LoVo (cell line): ENCODE data around the gene ZNF385D.
"Not testable (repeated sequence)": the region's sequence is repeated elsewhere in the genome, so short reads cannot be mapped to it uniquely, and the experiment has no call there.

Experiments
- DNase-seq: peaks from one replicate; pipeline ENCODE4 v3.0.0-alpha.2; 2016; ENCODE audit warnings: low spot score

The ZNF385D gene

GRCh38 chr3:21509731-21510470, 241.1 kb downstream of the ZNF385D start:
- DNase-seq, result no peak

GRCh38 chr3:21508246-21508645, 242.8 kb downstream of the ZNF385D start:
- no peak for DNase-seq

DNA sequence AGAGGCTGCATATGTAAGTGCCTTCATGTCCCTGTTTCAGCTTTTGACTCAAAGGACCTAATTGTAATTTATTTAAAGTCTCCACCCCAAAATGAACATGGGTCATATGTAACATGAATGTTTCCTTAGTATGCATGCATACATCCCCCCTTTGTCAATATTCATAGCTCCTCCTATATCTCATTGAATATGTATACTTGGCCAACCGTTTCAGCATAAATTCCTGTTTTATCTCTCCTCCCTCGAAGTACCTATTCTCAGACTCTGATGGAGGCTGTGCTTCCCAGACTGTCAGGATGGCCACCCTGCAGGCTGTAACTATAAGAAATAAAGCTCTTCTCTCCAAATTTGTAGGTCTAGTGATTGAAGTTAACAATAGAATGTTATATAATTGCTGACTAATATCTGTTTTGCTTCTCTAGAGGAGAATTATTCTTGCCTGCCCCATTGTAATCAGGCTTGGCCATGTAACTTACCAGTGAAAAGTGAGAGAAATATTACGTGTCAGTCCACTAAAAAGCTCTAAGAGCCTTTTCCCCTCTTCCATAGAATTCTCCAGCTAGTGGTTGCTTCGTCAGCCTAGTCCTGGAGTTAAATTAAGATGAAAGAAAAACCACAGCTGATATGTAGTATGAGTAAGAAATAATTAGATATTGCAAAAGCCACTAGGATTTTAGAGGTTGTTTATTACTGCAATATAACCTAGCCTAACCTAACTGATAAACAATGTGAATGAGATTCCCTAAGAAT, 245.1 kb downstream of the ZNF385D start:
- DNase-seq, result no peak

DNA sequence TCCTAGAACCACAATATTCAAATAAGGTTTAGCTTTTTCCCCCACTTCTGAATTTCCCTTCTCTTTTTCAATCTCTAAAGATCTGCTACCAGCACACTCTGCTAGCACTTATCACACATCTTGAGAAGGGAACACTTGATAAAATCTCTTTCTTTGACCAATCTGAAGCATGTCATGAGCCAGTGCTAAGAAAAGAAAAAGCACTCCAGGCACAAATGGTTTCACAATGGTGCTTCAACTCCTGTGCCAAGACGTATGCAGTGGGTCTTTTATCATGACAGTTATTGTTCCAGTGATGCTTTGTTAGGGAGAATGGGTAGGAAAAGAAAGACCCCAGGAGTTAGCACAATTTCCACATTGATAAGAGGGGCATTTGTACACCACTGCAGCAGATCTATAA, 248.4 kb downstream of the ZNF385D start:
- DNase-seq, result no peak

DNA sequence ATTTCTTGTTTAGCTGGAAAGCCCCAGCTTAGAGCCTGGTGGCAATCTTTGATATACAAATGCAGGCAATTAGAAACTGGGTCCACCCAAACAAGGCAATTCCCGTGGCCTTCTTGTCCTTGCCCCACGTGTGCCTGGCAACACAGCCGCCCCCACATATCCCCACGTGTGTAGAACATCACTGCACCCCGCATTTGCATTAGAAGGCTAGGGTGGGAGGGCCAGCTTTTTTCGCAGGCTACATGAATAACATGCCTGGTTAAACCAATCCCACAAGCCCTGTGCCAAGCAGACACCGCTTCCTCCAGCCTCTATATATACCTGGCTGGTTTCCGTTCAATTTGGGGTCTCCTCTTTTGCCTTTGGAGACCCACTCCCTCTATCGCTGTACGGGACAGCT, 250.2 kb downstream of the ZNF385D start:
- DNase-seq, result no peak

GRCh38 chr3:21490671-21491070, 260.3 kb downstream of the ZNF385D start:
- DNase-seq, result not testable (repeated sequence)

GRCh38 chr3:21487520-21487919, 263.5 kb downstream of the ZNF385D start:
- no peak for DNase-seq

GRCh38 chr3:21486024-21486935, 264.7 kb downstream of the ZNF385D start:
- DNase-seq, result not testable (repeated sequence)

DNA sequence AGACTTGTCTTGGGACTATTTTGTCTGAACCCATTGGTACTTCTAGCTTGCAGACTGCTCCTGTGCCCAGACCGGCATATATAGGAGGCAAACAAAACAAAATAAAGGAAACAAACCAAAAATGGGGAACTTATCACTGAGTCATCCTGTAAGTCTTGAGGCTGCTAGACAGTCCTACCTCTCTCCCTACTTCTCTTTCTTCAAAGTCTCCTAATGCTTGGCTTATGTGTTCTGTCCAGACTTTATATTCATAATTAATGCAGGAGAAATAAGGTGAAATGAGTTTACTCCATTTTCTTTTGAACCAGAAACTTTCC, 266.2 kb downstream of the ZNF385D start:
- DNase-seq, result no peak

DNA sequence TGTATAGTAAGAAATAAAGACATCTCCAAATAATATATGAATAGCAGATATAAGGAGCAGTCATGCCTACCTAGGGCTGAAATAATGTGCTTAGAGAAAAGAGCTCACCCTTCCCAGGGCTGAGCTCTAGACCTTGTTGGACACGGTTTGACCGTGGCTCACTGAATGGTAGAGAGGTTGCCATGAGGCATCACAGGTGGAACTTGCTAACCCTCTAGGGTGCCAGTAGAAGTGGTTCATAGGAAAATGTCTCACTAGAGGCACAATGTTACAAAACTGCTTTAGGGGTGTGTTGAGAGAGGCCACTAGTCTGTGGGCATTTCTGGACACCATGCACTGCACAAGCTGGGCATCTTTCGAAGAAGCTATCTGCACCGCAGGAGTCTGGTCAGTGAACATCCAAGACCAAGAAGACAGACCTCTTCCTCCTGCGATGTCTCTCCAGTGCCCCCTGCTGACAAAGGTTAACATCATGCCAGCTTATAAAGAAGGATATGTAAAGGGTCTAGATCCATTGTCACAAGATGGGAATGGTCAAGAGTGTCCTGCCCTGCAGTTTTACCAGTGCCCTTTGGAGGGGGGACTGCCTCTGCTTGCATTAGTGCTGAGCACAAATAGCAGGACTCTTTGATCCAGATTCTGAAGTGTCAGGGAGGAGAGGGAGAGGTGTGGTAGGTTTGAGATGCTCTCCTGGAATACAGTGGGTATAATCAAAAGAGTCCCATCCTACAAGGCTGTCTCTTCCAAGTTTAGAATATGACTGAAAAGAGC, 266.8 kb downstream of the ZNF385D start:
- peak; percentile 24 for DNase-seq

- no peak for DNase-seq
Measured at GRCh38 chr3:21481991-21482390, 269.0 kb downstream of the ZNF385D start.

DNA sequence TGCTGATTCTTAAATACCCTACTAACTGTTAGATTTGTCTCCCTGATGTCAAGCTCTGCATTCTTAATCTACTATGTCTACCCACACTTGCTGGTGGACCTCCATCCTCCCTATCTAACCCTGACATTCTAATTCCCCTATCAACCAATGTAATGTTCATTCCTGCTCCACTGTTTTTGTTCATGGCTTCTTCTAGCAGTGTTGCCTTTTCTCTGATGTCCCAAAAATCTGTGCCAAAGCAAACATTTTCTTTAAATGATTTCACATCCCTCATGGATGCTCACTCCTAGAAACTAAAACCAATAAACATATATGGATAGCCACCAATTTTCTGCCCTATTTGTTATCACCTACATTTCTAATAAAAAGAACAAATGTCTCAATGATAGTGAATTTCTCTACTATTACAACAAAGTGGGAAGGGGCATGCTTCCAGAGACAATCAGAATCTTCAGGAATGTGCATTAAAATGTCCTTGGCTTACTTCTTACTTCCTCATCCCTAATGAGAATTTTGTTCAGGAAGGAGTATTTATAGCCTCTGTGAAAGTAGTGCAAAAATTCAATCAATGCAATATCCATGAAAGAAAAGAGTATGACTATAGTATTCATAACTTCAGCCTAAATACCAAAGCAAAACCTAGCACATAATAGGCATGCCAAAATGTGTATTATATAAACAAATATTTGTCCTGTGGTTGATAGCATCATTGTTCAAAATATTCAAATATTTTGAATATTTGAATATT, 273.3 kb downstream of the ZNF385D start:
- no peak for DNase-seq

GRCh38 chr3:21466476-21466875, 284.5 kb downstream of the ZNF385D start:
- no peak for DNase-seq

DNA sequence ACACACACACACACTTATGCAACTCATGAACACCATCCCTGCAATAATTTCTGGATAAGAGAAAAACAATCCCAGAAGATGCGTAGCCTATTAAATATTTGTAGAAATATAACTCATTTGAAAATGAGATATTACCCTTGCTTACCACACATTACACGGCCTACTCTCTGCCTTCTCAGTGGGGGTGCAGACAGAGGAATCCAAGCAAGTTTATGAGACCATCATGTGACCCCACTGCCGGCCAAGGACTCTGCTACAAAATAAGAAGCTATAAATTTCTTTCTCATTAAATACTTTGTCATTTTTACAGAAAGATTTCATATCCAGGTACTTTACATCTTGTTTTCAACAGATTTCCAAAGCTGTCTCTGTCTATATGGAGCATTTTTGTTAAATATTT, 286.3 kb downstream of the ZNF385D start:
- DNase-seq, result no peak

DNA sequence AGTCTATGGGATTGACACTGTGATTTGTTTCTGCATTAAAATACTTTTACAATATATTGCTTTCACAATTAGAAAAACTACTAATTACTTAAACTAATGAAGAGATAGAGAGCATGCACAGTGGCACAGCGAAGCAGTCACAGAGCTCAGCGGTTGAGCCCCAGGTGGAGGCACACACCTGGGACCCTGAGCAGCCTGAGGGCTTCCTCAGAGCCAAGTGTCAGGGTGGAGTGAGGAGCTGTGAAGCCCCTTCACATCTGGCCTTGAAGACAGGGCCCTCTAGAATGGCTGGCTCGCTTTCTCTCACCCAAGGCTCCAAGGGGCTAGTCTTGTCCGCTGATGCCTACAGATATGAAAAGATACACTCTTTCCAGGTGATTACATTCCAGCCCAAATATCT, 287.7 kb downstream of the ZNF385D start:
- DNase-seq, result no peak

DNA sequence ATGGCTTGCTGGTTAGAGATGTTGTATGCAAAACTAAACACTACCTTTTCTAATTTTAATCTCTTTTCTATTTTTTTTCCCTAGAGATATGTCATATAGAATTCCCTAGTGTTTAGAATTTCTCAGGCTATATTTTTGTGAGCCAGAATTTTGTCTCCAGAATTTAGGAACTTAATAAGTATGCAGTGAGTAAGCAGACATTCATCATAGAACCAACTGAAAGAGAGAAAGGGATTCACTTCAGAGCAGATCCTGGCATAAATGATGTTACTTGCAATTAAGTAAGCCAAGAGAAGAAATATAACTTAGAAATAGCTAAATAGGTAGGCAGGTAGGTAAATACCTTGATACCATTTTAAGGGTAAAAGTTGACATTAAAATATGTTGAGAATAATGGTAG, 288.9 kb downstream of the ZNF385D start:
- no peak for DNase-seq

DNA sequence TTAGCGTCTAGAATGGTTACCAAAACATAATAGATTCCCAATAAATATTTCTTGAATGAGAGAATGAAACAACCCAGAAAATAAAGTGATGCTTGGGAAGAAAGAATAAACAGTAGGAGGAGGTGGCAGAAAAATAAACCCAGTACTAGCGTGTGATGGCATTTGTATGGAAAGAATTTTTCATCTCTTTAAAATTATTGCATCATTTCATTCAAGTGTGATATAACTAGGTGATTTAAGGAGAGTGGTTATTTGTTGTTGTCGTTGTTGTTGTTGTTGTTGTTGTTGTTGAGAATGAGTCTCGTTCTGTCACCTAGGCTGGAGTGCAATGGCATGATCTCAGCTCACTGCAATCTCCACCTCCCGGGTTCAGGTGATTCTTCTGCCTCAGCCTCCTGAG, 293.9 kb downstream of the ZNF385D start:
- DNase-seq, result no peak

- DNase-seq, result no peak
Measured at GRCh38 chr3:21449738-21450137, 301.3 kb downstream of the ZNF385D start.

DNA sequence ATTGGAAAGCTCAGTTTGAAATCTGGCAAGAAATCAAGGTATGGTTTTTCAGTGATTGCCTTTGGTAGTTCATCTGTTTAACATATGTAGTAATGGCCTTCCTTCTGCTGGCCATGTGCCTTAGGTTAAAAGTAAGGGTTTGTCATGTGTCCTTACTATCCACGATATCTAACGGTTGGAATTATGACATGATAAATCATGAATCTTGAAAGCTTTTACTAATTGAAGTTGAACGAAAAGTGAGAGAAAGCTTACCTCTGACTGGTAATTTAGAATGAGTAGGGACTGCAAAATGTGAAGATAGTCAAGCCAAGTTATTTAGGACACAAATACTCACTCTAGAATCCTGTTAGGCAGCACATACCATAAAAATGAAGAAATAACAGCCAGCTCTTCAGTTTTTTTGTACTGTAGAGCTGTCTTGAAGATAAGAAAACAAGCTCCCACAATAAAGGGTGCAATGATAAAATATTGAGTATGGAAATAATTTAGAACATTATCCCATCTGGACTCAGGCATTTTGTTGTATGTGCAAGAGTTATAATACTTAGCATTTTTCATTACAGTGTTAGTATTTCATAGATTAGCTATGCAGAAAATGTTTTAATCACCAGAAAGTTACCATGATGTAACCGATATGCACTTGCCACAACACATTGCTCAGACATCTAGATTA, 303.4 kb downstream of the ZNF385D start:
- DNase-seq, result no peak

GRCh38 chr3:21446945-21447475, 304.0 kb downstream of the ZNF385D start:
- no peak for DNase-seq
